ENCODE measurements around the gene MTARC2. TPM values are rescaled to one million over a fixed set of nuclear protein-coding genes. Genes with fewer than 3 reads are reported as not detected.

The MTARC2 gene
- total and polyA plus RNA-seq, 8 donors = 7.3 to 83.4 (median 20.9) TPM

DNA sequence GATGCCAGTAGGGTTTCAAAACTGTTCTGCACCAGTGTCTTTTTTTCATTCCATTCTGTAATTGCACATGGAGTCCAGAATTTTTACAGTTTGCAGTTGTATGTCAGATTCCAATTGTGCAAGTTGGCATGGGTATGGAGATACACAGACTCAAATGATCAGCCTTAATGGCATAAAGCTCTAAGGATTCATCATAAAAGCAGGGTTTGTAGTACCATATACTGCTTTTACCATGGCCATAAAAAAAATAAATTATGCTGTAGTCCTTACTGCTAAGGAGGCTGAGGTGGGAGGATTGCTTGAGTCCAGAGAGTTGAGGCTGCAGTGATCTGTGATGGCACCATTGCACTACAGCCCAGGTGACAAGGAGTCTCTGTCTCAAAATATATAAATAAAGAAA, 48.9 kb downstream of the MTARC2 start:
- Histone ChIP-seq H3K27me3 (no peaks in the 10 kb centered on the region), H3K36me3 (peaks cover 0 to 44% (median 30%) of the 10 kb centered on the region in 4 donors), H3K4me1 (peaks cover 0 to 2% (median 0%) of the 10 kb centered on the region in 4 donors), H3K4me3 (no peak overlapping the region), H3K27ac (no peak overlapping the region), H3K9me3 (no peaks in the 10 kb centered on the region)
- no peak for DNase-seq
- TF ChIP-seq EP300 (IDR thresholded peaks at IDR 0.05) = no peak
- TF ChIP-seq POLR2A (IDR thresholded peaks at IDR 0.05) = no peak
- TF ChIP-seq POLR2AphosphoS5 (IDR thresholded peaks at IDR 0.05) = no peak
- no peak for TF ChIP-seq CTCF (IDR thresholded peaks at IDR 0.05)
- intact Hi-C loops (cut with DNase I; ENCODE audit: low total_unique reads) = no loop called here

DNA sequence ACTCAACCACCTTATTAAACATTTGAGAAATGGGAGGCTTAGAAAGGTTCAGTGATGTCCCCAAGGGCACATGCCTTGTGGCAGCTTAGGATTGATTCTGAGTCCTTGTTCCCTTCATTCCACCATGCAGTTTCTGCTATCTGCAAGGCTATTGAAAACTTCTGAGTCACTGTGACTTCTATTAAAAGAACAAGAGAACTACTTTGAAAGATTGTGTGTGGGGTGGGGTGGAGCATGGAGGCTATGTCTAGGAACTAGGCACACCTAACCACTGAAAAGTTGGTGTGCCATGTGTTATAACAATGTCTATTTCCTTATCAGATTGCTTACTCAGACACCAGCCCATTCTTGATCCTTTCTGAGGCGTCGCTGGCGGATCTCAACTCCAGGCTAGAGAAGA, 49.4 kb downstream of the MTARC2 start:
- intact Hi-C loops (cut with DNase I; ENCODE audit: low total_unique reads) = no loop called here
- H3K4me1 ChIP-seq = no peaks in the 10 kb centered on the region
- DNase-seq = no peak
- H3K9me3 ChIP-seq = no peaks in the 10 kb centered on the region
- 83 to 96% (median 84%) methylated on average over 3 of the region's 3 CpGs for whole genome bisulfite sequencing, 5 donors
- no peak overlapping the region for H3K27ac ChIP-seq
- H3K36me3 ChIP-seq = peaks cover 0 to 47% (median 32%) of the 10 kb centered on the region in 4 donors
- H3K4me3 ChIP-seq = no peak overlapping the region
- H3K27me3 ChIP-seq = no peaks in the 10 kb centered on the region
- TF ChIP-seq CTCF (IDR thresholded peaks at IDR 0.05) (no peak), POLR2A (IDR thresholded peaks at IDR 0.05) (no peak), POLR2AphosphoS5 (IDR thresholded peaks at IDR 0.05) (no peak), EP300 (IDR thresholded peaks at IDR 0.05) (no peak)

- no peaks in the 10 kb centered on the region for H3K27me3 ChIP-seq
- peaks cover 0 to 47% (median 32%) of the 10 kb centered on the region in 4 donors for H3K36me3 ChIP-seq
- WGBS, 5 donors = 91 to 97% (median 94%) methylated on average over 2 of the region's 2 CpGs
- no peak for DNase-seq
- TF ChIP-seq CTCF (IDR thresholded peaks at IDR 0.05) (no peak), POLR2A (IDR thresholded peaks at IDR 0.05) (no peak), POLR2AphosphoS5 (IDR thresholded peaks at IDR 0.05) (no peak), EP300 (IDR thresholded peaks at IDR 0.05) (no peak)
- no peak overlapping the region for H3K4me3 ChIP-seq
- no peaks in the 10 kb centered on the region for H3K9me3 ChIP-seq
- H3K4me1 ChIP-seq = peaks cover 0 to 7% (median 0%) of the 10 kb centered on the region in 4 donors
- no peak overlapping the region for H3K27ac ChIP-seq
- intact Hi-C loops (cut with DNase I; ENCODE audit: low total_unique reads) = no loop called here
Observed at GRCh38 chr1:220798338-220798737, 50.2 kb downstream of the MTARC2 start.

DNA sequence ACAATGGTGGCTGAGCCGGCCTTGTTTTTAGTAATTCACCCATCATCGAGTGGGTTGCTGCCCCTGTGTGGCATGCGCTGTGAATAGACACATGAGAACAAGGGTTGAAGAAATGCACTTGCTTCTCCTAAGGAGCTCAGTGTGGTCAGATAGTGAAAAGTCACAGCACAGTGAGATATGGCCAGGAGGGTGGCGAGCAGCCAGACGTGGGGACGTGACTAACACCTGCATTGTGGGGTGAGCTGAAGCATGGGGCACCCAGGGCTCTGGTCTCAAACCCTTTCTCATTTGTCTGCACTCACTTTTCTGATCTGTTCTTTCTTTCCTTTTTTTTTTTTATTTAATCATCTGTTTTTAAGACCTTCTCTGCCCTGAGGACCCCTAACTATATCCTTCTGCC, 52.1 kb downstream of the MTARC2 start:
- Histone ChIP-seq H3K27me3 (no peaks in the 10 kb centered on the region), H3K27ac (no peak overlapping the region), H3K4me3 (no peak overlapping the region), H3K4me1 (peaks cover 0 to 15% (median 0%) of the 10 kb centered on the region in 4 donors), H3K9me3 (no peaks in the 10 kb centered on the region), H3K36me3 (peaks cover 0 to 47% (median 34%) of the 10 kb centered on the region in 4 donors)
- DNase-seq = no peak
- intact Hi-C loops (cut with DNase I; ENCODE audit: low total_unique reads) = no loop called here
- TF ChIP-seq CTCF (IDR thresholded peaks at IDR 0.05) = no peak
- WGBS, 5 donors = 60 to 88% (median 73%) methylated on average over 6 of the region's 6 CpGs

Data from stomach (tissue), 9 donors.